A549 (cell line): ENCODE results near the gene DCTD.

Experiments used
- CEBPB ChIP-seq, 2 experiments: fragments of >200 bp in 1 of 2; sonication (Bioruptor Twin) in 1 of 2; formaldehyde crosslinking in 1 of 2; IDR thresholded peaks; 2 replicates each; pipeline ENCODE4 v1.6.1; 2012 to 2016
- CHD2 ChIP-seq: fragments of 150-350 bp; IDR thresholded peaks from 2 replicates; pipeline ENCODE4 v1.6.1; 2014; ENCODE audit warnings: low read length; ENCODE audit not compliant: partially characterized antibody
- CHD4 ChIP-seq: fragments of 200-600 bp; sonication (generic); IDR thresholded peaks from 2 replicates; pipeline ENCODE4 v1.6.1; 2016; ENCODE audit warnings: antibody characterized with exemption, mild to moderate bottlenecking, borderline replicate concordance
- CTCF ChIP-seq: fragments of >200 bp; sonication (Bioruptor Twin); formaldehyde crosslinking; IDR thresholded peaks from 3 replicates; pipeline ENCODE4 v1.5.1; 2016
- EP300 ChIP-seq, 2 experiments: fragments of >200 bp; sonication (Bioruptor Twin); formaldehyde crosslinking; IDR thresholded peaks; 2 replicates in 1 of 2; 3 replicates in 1 of 2; pipeline ENCODE4 v1.6.1; 2016 to 2017
- HMGXB4 ChIP-seq: fragments of 250-450 bp; sonication (Bioruptor Pico); IDR thresholded peaks from 2 replicates; pipeline ENCODE4 v1.5.0; 2021; ENCODE audit warnings: mild to moderate bottlenecking, moderate library complexity, borderline replicate concordance
- MYC ChIP-seq: IDR thresholded peaks from 2 replicates; pipeline ENCODE4 v1.6.1; 2012; ENCODE audit warnings: mild to moderate bottlenecking, inconsistent platforms, low read length, improper control_type of control experiment, borderline replicate concordance
- NPAS2 ChIP-seq: fragments of 250-450 bp; sonication (Bioruptor Pico); IDR thresholded peaks from 2 replicates; pipeline ENCODE4 v1.8.0; 2022; ENCODE audit warnings: mild to moderate bottlenecking, moderate library complexity, borderline replicate concordance
- POLR2A ChIP-seq: IDR thresholded peaks from 2 replicates; pipeline ENCODE4 v1.6.1; 2012; ENCODE audit warnings: mild to moderate bottlenecking, low read length
- RAD21 ChIP-seq, 2 experiments: fragments of >200 bp in 1 of 2; sonication (Bioruptor Twin) in 1 of 2; formaldehyde crosslinking in 1 of 2; IDR thresholded peaks in 1 of 2; conservative IDR thresholded peaks in 1 of 2; 2 replicates in 1 of 2; 3 replicates in 1 of 2; pipeline ENCODE4 v1.6.1; 2012 to 2018; ENCODE audit warnings: inconsistent platforms in 1 of 2
- RCOR1 ChIP-seq: fragments of 150-350 bp; IDR thresholded peaks from 2 replicates; pipeline ENCODE4 v1.6.1; 2014; ENCODE audit warnings: antibody characterized with exemption, low read length, low read depth
- RFX5 ChIP-seq: fragments of 450-650 bp; IDR thresholded peaks from 2 replicates; pipeline ENCODE4 v1.7.1; 2014; ENCODE audit warnings: antibody characterized with exemption, mild to moderate bottlenecking, moderate library complexity
- TF ChIP-seq, protein P1 (sequence below): fragments of 200-600 bp; sonication (generic); IDR thresholded peaks from 2 replicates; pipeline ENCODE4 v1.6.1; 2016; ENCODE audit warnings: antibody characterized with exemption, mild to moderate bottlenecking, moderate library complexity

DNA sequence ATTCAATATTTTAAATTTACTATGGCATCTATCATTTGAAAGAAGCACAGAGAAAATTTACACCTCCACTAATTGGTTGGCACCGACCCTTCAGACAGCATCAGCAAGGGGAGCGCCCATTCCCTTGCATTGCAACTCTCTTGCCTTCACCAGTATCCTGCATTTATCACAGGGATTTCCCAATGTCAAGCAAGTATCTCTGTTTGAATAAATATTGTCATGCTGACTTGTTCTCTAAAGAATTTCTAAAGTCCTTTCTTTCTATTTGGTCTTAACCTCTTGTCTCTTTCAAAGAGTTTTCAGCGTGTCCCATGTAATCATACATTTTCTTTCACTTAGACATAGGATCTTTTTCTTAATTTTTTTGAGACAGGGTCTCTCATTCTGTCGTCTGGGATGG lies 10.4 kb downstream of the DCTD start:
- TF ChIP-seq RFX5 (no peak), CHD4 (no peak), CTCF (no peak), NPAS2 (no peak), RAD21 (conservative IDR thresholded peaks at IDR 0.05 in 1 of 2, IDR thresholded peaks at IDR 0.05 in 1 of 2) (no peak), POLR2A (no peak), HMGXB4 (CRISPR knock-in tag) (no peak), RCOR1 (no peak), EP300 (IDR thresholded peaks at IDR 0.05) (no peak), MYC (no peak), CHD2 (no peak), CEBPB (IDR thresholded peaks at IDR 0.05) (no peak)
- TF ChIP-seq, protein P1, sequence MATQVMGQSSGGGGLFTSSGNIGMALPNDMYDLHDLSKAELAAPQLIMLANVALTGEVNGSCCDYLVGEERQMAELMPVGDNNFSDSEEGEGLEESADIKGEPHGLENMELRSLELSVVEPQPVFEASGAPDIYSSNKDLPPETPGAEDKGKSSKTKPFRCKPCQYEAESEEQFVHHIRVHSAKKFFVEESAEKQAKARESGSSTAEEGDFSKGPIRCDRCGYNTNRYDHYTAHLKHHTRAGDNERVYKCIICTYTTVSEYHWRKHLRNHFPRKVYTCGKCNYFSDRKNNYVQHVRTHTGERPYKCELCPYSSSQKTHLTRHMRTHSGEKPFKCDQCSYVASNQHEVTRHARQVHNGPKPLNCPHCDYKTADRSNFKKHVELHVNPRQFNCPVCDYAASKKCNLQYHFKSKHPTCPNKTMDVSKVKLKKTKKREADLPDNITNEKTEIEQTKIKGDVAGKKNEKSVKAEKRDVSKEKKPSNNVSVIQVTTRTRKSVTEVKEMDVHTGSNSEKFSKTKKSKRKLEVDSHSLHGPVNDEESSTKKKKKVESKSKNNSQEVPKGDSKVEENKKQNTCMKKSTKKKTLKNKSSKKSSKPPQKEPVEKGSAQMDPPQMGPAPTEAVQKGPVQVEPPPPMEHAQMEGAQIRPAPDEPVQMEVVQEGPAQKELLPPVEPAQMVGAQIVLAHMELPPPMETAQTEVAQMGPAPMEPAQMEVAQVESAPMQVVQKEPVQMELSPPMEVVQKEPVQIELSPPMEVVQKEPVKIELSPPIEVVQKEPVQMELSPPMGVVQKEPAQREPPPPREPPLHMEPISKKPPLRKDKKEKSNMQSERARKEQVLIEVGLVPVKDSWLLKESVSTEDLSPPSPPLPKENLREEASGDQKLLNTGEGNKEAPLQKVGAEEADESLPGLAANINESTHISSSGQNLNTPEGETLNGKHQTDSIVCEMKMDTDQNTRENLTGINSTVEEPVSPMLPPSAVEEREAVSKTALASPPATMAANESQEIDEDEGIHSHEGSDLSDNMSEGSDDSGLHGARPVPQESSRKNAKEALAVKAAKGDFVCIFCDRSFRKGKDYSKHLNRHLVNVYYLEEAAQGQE, result no peak
